ENCODE measurements around the gene LHX8. TPM values are rescaled to one million over a fixed set of nuclear protein-coding genes. Genes with fewer than 3 reads are reported as not detected.

Gene LHX8
- total RNA-seq, 1 experiment from 2014 or later = 0.37 TPM

- no peak for TF ChIP-seq FOXP4 (CRISPR knock-in tag; IDR thresholded peaks at IDR 0.05)
- no peak for TF ChIP-seq ZMAT4 (CRISPR knock-in tag; IDR thresholded peaks at IDR 0.05)
Measured at GRCh38 chr1:75208862-75209261, 74.7 kb downstream of the LHX8 start (continued).

All from WTC11 (cell line).